IPS-20b (cell line): ENCODE results near the gene BDNF.
"Not testable (repeated sequence)": the region's sequence is repeated elsewhere in the genome, so short reads cannot be mapped to it uniquely, and the experiment has no call there.

ENCODE experiments used
- H3K27ac ChIP-seq: one replicate; pipeline ENCODE4 v1.5.1; 2013; ENCODE audit warnings: low read length
- H3K27me3 ChIP-seq: 2 replicates; pipeline ENCODE4 v1.6.1; 2013; ENCODE audit warnings: mild to moderate bottlenecking, low read length, inconsistent platforms; ENCODE audit not compliant: insufficient read depth
- H3K36me3 ChIP-seq: 2 replicates; pipeline ENCODE4 v1.6.1; 2013; ENCODE audit warnings: low read depth, mild to moderate bottlenecking, inconsistent platforms, low read length, moderate library complexity; ENCODE audit not compliant: insufficient read depth
- H3K4me1 ChIP-seq: 2 replicates; pipeline ENCODE4 v1.6.1; 2013; ENCODE audit warnings: mild to moderate bottlenecking, control low read depth, inconsistent platforms, low read length, moderate library complexity; ENCODE audit not compliant: insufficient read depth
- H3K4me3 ChIP-seq: 2 replicates; pipeline ENCODE4 v1.5.1; 2013; ENCODE audit warnings: mild to moderate bottlenecking, low read length, inconsistent platforms
- H3K9ac ChIP-seq: 2 replicates; pipeline ENCODE4 v1.6.1; 2013; ENCODE audit warnings: low read depth, mild to moderate bottlenecking, inconsistent platforms, low read length, moderate library complexity
- H3K9me3 ChIP-seq: 2 replicates; pipeline ENCODE4 v1.6.1; 2013; ENCODE audit warnings: mild to moderate bottlenecking, low read depth, low read length, inconsistent platforms; ENCODE audit not compliant: insufficient read depth

Gene BDNF

GRCh38 chr11:27692781-27693180 is 7.5 kb downstream of the BDNF start:
- no peaks in the 10 kb centered on the region for H3K9me3 ChIP-seq
- no peak overlapping the region for H3K9ac ChIP-seq
- H3K36me3 ChIP-seq = no peaks in the 10 kb centered on the region
- H3K27ac ChIP-seq = no peak overlapping the region
- H3K4me3 ChIP-seq = no peak overlapping the region
- peaks cover 38% of the 10 kb centered on the region for H3K4me1 ChIP-seq
- no peaks in the 10 kb centered on the region; the same call in 1 of the 2 replicates for H3K27me3 ChIP-seq

GRCh38 chr11:27688076-27688475 is 12.2 kb downstream of the BDNF start:
- Histone ChIP-seq H3K36me3 (no peaks in the 10 kb centered on the region), H3K4me1 (peaks cover 4% of the 10 kb centered on the region; the same call in 1 of the 2 replicates), H3K4me3 (no peak overlapping the region), H3K9me3 (no peaks in the 10 kb centered on the region), H3K9ac (0 out of 2 replicates have a peak overlapping the region, but pooled peaks have one; percentile 33), H3K27ac (no peak overlapping the region), H3K27me3 (no peaks in the 10 kb centered on the region)

GRCh38 chr11:27681664-27682063 is 18.6 kb downstream of the BDNF start:
- H3K9me3 ChIP-seq = no peaks in the 10 kb centered on the region
- no peaks in the 10 kb centered on the region for H3K36me3 ChIP-seq
- H3K27ac ChIP-seq = no peak overlapping the region
- H3K4me3 ChIP-seq = no peak overlapping the region
- H3K27me3 ChIP-seq = no peaks in the 10 kb centered on the region
- H3K4me1 ChIP-seq = no peaks in the 10 kb centered on the region
- H3K9ac ChIP-seq = no peak overlapping the region

GRCh38 chr11:27679136-27680015 is 20.9 kb downstream of the BDNF start:
- 0 out of 2 replicates have a peak, but pooled peaks cover 3% of the 10 kb centered on the region for H3K4me1 ChIP-seq

GRCh38 chr11:27678242-27678641 is 22.0 kb downstream of the BDNF start:
- no peak overlapping the region for H3K4me3 ChIP-seq
- no peaks in the 10 kb centered on the region for H3K27me3 ChIP-seq
- no peaks in the 10 kb centered on the region for H3K36me3 ChIP-seq
- H3K4me1 ChIP-seq = peaks cover 7% of the 10 kb centered on the region; the same call in 1 of the 2 replicates
- no peak overlapping the region for H3K27ac ChIP-seq
- no peak overlapping the region for H3K9ac ChIP-seq
- no peaks in the 10 kb centered on the region for H3K9me3 ChIP-seq

More at GRCh38 chr11:27679136-27680015, 20.9 kb downstream of the BDNF start:
- no peak overlapping the region for H3K27ac ChIP-seq
- no peaks in the 10 kb centered on the region for H3K27me3 ChIP-seq
- H3K36me3 ChIP-seq = no peaks in the 10 kb centered on the region
- H3K9ac ChIP-seq = no peak overlapping the region
- H3K4me3 ChIP-seq = no peak overlapping the region
- H3K9me3 ChIP-seq = no peaks in the 10 kb centered on the region

- H3K27me3 ChIP-seq = no peaks in the 10 kb centered on the region
- no peak overlapping the region for H3K9ac ChIP-seq
- H3K36me3 ChIP-seq = no peaks in the 10 kb centered on the region
- H3K9me3 ChIP-seq = no peaks in the 10 kb centered on the region
- no peak overlapping the region for H3K27ac ChIP-seq
- H3K4me1 ChIP-seq = peaks cover 14% of the 10 kb centered on the region; the same call in 1 of the 2 replicates
- H3K4me3 ChIP-seq = no peak overlapping the region
Measured at GRCh38 chr11:27677108-27677507, 23.1 kb downstream of the BDNF start.

GRCh38 chr11:27673979-27674663 is 26.1 kb downstream of the BDNF start:
- H3K9ac ChIP-seq = no peak overlapping the region
- H3K4me1 ChIP-seq = peaks cover 14% of the 10 kb centered on the region; the same call in 1 of the 2 replicates
- no peak overlapping the region for H3K4me3 ChIP-seq
- H3K9me3 ChIP-seq = no peaks in the 10 kb centered on the region
- no peak overlapping the region for H3K27ac ChIP-seq
- H3K36me3 ChIP-seq = no peaks in the 10 kb centered on the region
- no peaks in the 10 kb centered on the region for H3K27me3 ChIP-seq

- Histone ChIP-seq H3K27me3 (no peaks in the 10 kb centered on the region), H3K4me3 (peak overlapping the region; percentile 6; the same call in 1 of the 2 replicates), H3K36me3 (no peaks in the 10 kb centered on the region), H3K9ac (no peak overlapping the region), H3K9me3 (no peaks in the 10 kb centered on the region), H3K4me1 (peaks cover 14% of the 10 kb centered on the region; the same call in 1 of the 2 replicates), H3K27ac (no peak overlapping the region)
Measured at GRCh38 chr11:27672836-27673464, 27.3 kb downstream of the BDNF start.

GRCh38 chr11:27665508-27666101 is 34.6 kb downstream of the BDNF start:
- H3K9me3 ChIP-seq, H3K4me3 ChIP-seq, H3K36me3 ChIP-seq, H3K27me3 ChIP-seq, H3K27ac ChIP-seq, H3K4me1 ChIP-seq: not testable (repeated sequence)
- peak overlapping the region; percentile 27; the same call in 1 of the 2 replicates for H3K9ac ChIP-seq

GRCh38 chr11:27663326-27663725 is 36.9 kb downstream of the BDNF start:
- Histone ChIP-seq H3K4me1 (no peaks in the 10 kb centered on the region), H3K36me3 (no peaks in the 10 kb centered on the region), H3K4me3 (no peak overlapping the region)

GRCh38 chr11:27660171-27660570 is 40.1 kb downstream of the BDNF start:
- no peak overlapping the region for H3K9ac ChIP-seq
- no peak overlapping the region for H3K27ac ChIP-seq
- peaks cover 8% of the 10 kb centered on the region for H3K4me1 ChIP-seq

More at GRCh38 chr11:27663326-27663725, 36.9 kb downstream of the BDNF start:
- Histone ChIP-seq H3K27ac (no peak overlapping the region), H3K27me3 (no peaks in the 10 kb centered on the region), H3K9me3 (no peaks in the 10 kb centered on the region), H3K9ac (no peak overlapping the region)

More at GRCh38 chr11:27660171-27660570, 40.1 kb downstream of the BDNF start:
- Histone ChIP-seq H3K36me3 (no peaks in the 10 kb centered on the region), H3K4me3 (no peak overlapping the region), H3K9me3 (no peaks in the 10 kb centered on the region), H3K27me3 (no peaks in the 10 kb centered on the region)
